HL-60/S4 treated with retinoic acid at 250 ng/mL for 4 days and 3 days (cell line): ENCODE data around the gene NHERF1.

Experiments used
- in situ Hi-C: fragments of 300-500 bp; cut with MboI; formaldehyde crosslinking; loops from 2 replicates; pipeline ENCODE4 v1.7.0; 2022; ENCODE audit warnings: low sequenced_read_pairs

NHERF1 gene

DNA sequence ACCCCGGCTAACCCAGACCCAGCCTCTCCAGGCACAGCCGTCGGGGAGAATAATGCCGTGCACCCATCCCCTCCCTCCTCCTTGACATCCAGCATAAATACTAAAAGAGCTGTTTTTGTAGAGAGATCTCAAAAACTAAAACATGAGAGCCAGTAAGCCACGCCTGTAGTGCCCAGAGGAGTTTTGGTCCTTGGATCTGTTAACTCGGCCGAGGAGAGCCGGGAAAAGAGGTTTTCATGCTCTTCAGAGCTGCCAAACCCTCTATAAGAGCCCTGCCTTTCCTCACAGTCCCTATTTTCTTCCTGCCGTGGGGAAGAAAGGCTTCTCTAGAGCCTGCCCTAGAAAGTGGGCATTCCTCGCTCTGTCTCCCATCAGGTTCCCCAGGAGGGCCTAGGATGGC, 57.9 kb downstream of the NHERF1 start:
- in situ Hi-C loops: no loop called here

DNA sequence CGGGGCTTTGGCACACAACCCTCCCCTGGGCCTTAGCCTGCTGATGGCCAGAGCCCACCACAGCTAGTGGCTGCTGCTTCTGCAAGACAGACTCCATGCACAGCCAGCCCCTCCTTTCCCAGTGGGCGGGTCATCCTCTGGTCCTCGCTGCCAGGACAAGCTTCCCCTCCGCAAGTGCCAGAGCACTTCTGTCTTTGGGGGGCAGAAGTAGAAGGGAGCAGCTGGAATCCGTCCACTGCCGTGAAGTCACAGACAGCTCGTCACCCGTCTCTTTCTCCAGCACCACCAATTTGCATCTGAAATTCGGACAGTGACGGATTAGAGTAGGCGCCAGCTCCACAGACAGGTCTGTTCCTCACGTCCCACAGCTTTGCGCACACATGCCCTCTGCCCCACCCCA, 59.0 kb downstream of the NHERF1 start:
- in situ Hi-C loops: no loop called here

- in situ Hi-C loops: no loop called here
Observed at GRCh38 chr17:74807925-74808324, 59.5 kb downstream of the NHERF1 start.

DNA sequence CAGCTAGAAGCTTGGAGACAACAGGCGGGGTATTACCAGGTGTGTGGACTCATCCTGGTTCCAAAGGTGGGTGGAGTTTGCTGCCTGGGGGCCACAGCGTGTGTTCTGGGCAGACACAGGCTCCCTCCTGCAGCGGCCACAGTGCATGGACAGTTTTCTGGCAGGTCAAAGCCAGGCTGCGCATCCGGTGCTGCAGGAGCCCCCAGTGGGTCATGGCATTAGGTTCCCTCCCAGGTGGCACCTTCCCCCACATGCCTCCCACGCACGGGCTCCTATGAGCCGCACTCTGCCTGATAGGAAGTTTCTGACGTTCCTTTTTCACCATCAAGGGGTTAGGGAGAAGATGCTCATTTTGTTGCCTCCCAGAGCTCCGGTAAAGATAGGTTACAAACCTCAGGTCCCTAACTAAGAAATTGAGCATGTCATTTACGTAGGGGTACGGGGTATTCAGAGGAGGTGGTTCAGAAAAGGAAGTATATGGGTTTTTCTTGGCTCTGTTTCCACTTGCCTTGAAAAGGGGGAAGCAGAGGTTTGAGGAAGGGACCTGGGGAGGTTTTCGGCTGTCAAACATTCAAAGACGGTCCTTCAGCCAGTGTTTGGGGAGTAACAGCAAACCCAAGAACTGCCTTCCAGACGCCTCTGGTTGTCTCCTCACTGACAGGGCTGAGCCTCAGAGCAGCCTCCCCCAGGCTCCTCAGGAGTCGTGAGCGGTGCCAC, 60.4 kb downstream of the NHERF1 start:
- in situ Hi-C loops: no loop called here

DNA sequence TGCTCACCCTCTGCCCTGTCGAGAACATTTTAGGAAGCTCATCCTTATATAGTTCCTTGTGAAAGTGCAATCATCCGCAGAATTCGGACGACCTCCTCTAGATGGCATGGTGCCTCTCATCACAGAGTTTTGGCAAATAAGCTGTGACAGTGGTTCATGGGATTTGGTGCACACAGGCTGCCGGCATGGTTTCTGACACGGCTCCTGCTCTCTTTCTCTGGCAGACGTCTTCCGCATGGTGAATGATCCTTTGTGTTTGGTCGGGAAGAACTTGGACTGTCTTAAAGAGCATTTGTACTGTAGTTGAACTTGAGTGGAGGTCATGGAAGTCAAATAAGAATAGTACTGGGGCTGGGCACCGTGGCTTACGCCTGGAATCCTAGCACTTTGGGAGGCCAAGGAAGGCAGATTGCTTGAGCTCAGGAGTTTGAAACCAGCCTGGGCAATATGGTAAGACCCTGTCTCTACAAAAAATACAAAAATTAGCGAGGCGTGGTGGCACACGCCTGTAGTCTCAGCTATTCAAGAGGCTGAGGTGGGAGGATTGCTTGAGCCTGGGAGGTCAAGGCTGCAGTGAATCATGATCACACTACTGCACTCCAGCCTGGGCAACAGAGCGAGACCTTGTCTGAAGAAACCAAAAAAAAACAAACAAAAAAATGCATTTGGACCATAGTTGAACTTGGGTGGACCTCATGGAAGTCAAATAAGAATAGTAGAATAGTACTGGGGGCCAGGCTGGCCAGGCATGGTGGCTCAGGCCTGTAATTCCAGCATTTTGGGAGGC, 62.5 kb downstream of the NHERF1 start:
- in situ Hi-C loops: no loop called here

- in situ Hi-C loops: no loop called here
Observed at GRCh38 chr17:74812109-74813009, 63.9 kb downstream of the NHERF1 start.

GRCh38 chr17:74814453-74814852, 66.0 kb downstream of the NHERF1 start:
- in situ Hi-C loops: no loop called here

DNA sequence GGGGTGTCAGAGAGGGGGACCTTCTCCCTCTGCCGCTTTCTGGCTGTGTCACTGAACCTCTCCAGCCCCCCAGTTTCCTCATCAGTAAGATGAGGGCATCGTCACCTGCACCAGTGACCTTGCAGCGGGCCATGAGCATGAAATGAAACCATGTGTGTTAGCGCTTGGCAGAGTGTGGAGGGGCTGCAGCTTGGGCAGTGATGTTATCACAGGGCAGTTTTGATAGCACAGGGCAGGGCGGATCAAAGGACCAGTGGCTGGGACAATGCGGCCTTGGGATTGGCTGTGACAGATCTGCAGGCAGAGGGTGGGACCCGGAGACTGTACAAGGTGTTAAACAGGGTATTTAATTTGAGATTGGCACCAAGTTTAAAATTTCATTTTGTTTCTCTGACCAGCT, 66.6 kb downstream of the NHERF1 start:
- in situ Hi-C loops: no loop called here

DNA sequence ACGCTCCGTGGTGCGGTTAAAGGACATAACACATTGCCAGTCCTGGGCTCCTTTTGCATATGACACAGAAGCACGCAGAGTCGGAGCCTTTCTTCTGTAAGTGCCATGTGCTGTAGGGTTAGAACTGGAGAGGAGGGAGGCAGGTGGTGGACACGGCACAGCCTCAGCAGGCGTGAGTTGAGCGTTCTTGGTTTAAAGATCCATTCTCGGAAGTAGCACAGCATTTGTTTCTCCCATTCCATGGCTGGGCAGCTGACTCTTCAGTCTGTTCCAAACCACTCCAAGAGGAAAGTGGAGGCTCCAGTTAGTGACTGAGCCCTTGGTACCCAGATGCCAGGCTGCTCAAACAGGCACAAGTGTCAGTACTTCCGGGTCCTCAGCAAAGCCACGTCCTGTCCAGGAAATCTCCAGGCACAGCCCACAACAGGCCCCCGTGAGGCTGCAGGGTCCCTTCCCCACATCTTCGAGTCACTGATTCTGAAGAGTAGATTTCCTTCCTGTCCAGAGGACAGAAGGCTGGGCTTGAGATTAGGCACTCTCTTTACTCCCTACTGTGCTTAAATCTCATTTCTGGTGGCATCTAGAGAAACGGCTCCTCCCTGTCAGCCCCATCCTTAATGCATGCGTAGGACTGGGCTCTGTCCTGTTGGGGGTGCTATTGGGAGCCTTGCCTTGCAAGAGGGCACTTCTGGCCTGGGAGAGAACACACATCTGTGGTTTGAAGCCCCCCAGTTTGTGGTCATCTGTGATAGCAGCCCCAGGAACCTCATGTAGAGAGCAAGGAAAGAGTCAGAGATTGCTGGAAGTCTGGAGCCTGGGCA, 67.3 kb downstream of the NHERF1 start:
- in situ Hi-C loops: no loop called here

- in situ Hi-C loops: no loop called here
Observed at GRCh38 chr17:74816905-74817620, 68.6 kb downstream of the NHERF1 start.

DNA sequence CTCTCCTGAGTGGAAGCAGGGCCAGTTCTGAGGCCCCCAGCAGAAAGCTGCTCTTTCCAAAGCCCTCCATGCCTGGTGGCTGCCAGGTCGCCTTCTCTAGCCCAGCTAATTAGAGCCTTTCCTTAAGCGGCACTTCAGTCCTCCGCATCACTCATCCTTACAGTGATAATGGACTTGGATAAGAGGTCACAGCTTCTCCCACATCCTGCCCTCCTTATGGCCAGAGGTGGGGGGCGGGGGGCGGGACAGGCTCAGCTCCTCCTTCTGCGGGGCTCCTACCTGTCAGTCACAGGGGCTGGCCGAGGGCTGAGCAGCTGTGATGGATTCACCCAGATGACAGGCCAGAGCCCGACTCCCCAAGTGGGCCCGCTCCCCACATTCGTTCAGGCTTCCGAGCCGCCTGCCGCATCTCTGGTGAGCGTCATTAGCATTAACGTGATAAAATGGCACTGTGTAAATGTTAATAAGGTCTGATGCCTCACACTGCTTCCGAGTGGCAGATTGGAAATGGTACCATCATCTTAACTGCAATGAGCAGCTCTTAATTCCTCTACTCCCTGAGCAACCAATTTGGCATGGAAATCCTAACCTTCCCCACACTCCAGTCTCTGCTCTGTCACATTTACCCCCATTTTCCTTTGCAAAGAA, 70.0 kb downstream of the NHERF1 start:
- in situ Hi-C loops: no loop called here
